Fibroblast of the aortic adventitia (primary cell): ENCODE measurements around the gene VAV2. TPM values are rescaled to one million over a fixed set of nuclear protein-coding genes. Genes with fewer than 3 reads are reported as not detected.

Source experiments
- DNase-seq: peaks from one replicate; pipeline ENCODE4 v3.0.0-alpha.2; 2010; ENCODE audit warnings: low read depth
- H3K4me3 ChIP-seq: 2 replicates; pipeline ENCODE4 v1.5.1; 2011; ENCODE audit warnings: low read depth, mild to moderate bottlenecking, control low read depth, low read length, moderate library complexity
- total RNA-seq: library from RNA; depleted of rRNA; stranded (reverse); fragments of >200 nt; gene quantifications from 2 replicates; pipeline ENCODE4 v1.2.3, GENCODE V29; 2012; ENCODE audit warnings: low replicate concordance
- TF ChIP-seq, protein P1 (sequence below): IDR thresholded peaks from 2 replicates; pipeline ENCODE4 v1.5.1; 2011; ENCODE audit warnings: mild to moderate bottlenecking, low read length, control low read depth, inconsistent platforms; ENCODE audit not compliant: insufficient read depth

Gene VAV2
- total RNA-seq, 1 donor = 10.9 TPM

DNA sequence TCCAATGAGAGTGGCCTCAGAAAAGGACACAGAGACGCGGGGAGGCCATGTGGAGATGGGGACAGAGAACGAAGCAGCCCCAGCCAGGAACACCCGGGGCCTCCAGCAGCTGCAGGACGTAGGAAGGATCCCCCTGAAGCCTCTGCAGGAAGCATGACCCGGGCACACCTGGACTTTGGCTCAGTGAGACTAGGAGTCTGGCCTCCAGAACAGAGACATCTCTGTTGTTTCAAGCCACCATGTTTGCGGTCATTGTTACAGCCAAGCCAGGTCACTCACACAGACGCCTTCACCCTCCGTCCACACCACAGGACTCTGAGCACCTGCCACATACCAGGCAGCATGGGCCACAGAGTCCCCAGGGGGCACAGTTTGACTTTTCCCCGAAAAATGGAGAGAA, 190.4 kb downstream of the VAV2 start:
- no peak for DNase-seq
- no peak overlapping the region for H3K4me3 ChIP-seq
- TF ChIP-seq, protein P1, sequence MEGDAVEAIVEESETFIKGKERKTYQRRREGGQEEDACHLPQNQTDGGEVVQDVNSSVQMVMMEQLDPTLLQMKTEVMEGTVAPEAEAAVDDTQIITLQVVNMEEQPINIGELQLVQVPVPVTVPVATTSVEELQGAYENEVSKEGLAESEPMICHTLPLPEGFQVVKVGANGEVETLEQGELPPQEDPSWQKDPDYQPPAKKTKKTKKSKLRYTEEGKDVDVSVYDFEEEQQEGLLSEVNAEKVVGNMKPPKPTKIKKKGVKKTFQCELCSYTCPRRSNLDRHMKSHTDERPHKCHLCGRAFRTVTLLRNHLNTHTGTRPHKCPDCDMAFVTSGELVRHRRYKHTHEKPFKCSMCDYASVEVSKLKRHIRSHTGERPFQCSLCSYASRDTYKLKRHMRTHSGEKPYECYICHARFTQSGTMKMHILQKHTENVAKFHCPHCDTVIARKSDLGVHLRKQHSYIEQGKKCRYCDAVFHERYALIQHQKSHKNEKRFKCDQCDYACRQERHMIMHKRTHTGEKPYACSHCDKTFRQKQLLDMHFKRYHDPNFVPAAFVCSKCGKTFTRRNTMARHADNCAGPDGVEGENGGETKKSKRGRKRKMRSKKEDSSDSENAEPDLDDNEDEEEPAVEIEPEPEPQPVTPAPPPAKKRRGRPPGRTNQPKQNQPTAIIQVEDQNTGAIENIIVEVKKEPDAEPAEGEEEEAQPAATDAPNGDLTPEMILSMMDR = no peak

DNA sequence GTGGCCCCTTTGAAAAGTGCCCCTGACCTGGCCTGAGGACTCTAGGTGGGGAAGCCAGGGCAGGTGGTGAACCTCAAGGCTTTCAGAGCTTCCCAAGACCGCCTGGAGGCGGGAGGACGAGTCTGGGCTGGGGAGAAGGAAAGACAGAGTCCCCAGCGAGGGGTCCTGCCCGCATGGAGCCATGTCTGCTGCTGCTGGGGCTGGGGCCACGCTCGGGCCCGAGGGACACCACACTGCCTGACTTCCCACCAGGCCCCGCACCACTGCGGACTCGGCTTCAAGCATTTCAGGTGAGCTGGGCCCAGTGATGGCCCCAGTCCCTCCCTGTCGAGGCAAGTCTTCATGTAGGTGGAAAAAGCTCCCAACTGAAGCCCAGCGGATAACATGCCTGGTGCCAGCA, 191.9 kb downstream of the VAV2 start:
- TF ChIP-seq, protein P1 = no peak
- no peak overlapping the region for H3K4me3 ChIP-seq
- DNase-seq = no peak

DNA sequence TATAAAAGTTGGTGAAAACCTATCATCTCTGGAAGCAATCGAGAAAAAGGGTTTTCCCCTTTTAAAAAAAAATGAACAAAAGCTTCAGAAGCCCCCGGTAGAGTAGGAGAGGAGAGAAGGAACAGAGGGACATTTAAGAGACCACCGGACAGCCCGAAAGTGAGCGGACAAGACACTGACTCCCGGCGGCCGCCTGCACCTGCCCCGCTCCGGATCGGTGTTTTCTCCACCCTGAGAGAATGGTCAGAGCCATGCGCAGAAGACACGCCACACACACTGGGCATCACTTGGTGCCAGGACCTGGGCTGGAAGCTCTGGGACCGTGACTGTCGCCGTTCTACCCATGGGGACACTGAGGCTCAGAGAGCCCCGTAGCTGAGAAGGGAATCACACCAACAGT, 192.4 kb downstream of the VAV2 start:
- no peak overlapping the region for H3K4me3 ChIP-seq
- TF ChIP-seq, protein P1 = no peak

DNA sequence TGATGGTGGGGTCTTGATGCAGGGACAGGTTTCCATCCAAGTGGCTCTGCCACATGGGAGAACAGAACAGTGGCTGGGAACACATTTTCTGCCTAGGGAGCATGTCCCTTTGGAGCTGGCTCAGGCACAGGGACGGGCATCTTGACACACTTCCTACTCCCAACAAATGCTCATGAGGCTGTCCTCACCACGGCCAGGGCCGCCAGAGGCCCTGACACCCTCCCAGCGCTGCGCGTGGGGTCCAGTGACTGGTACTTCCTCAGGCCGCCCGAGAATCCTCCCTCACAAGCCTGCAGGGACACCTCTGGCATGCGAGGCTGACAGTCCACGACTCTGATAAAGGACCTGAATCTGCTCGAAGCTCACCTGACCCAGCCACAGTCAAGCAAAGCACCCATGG, 193.0 kb downstream of the VAV2 start:
- TF ChIP-seq, protein P1 = no peak
- no peak overlapping the region for H3K4me3 ChIP-seq
- DNase-seq = no peak

More for the DNA sequence above, 192.4 kb downstream of the VAV2 start:
- no peak for DNase-seq

DNA sequence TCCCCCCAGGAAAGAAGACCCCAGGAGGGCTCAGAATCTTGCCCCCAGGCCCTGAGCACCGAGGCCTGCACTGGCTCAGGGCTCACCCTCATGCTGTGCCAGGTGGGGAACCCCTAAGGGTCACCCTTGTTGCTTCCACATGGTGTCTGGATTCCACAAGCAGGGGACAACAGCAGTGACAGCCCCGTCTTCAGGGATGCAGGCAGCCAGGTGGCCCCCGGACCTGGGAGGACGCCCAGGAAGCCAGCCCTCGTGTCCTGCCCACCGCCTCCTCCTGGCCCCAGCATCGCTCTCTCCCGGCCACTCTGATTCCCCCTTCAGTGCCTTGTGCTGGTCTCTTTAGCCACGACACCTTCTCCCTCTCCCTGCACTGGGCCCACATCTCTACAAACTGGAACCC, 194.0 kb downstream of the VAV2 start:
- DNase-seq = no peak
- TF ChIP-seq, protein P1 = no peak
- H3K4me3 ChIP-seq = no peak overlapping the region

DNA sequence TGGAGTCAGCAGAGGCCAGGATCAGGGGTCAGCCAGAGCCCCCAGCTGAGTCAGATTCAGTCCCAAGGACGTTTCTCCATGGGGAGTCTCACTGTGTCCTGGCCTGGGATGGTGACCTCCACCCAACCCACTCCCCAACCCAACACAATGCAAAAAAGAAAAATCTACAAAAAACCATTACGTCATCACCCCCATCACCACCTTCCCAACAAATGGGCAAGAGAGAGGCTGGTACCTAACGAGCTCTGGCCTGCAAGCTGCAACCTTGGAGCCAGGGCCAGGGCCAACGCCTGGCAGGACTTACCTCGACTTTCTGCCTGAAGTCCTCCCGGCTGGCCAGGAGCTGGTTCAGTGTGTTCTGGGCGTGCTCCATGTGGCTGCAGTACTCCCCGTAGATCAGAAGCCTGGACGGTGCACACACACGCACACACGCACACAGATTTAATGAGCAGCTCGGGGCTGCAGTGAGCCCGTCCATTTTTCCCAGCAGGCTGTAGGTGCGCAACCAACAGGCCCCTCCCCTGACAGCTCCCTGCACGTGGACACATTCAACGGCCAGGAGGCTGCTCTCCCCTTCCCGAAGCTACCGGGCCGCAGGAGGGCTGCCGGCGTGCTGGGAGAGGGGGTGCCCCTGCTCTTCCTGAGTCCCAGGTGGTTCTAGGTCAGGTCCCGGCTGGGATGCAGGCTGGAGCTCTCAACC, 194.6 kb downstream of the VAV2 start:
- DNase-seq = no peak
- no peak overlapping the region for H3K4me3 ChIP-seq
- TF ChIP-seq, protein P1 = no peak

DNA sequence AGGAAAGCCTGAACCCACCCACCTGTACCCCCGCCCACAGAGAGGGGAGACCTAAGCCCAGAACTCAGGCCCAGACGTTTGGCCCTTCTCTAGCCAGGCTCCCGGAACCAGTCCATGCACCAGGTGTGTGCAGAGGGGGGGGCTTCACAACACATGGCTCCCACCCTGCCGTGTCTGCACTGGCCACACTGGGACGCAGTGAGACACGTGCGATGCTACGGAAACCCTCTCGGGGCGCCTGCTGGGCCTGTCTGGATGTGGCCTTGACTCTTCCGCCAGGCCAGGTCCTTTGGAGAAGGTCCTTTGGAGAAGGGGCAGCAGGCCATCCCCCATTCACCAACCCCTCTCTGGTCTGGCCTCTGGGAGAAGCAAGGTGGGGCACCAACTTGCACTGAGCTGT, 195.6 kb downstream of the VAV2 start:
- no peak for DNase-seq
- H3K4me3 ChIP-seq = no peak overlapping the region
- TF ChIP-seq, protein P1 = no peak
